Measurements from ENCODE around the gene FAM81A. TPM values are rescaled to one million over a fixed set of nuclear protein-coding genes. Genes with fewer than 3 reads are reported as not detected.
"Not testable (repeated sequence)": the region's sequence is repeated elsewhere in the genome, so short reads cannot be mapped to it uniquely, and the experiment has no call there.

Gene FAM81A
- polyA plus RNA-seq, 2 of the 4 experiments (the other 2 are of a cell fraction), result 13.1 to 15.1 TPM

DNA sequence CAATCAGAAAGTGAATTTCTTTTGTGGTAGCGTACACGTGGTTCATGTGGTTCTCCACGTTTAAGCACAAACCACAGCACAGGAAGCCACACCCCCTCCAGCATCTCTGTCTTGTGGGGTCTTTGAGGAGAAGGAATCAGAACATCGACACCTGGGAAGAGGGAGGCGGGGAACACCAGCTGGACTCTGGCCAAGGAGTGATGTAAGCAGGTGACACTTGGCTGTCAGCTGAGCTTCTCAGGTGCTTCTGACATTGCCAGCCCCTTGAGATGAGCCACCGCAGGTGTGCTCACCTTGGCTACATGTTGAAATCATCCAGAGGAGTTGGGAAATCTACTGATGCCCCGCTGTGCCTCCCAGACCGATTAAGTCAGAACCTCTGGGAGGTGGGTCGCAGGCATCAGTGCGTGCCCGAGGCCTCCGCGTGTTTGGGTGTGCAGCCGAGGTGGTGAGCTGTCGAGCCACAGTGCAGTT lies 85.0 kb downstream of the FAM81A start:
- H3K4me2 ChIP-seq, result no peak overlapping the region
- TF ChIP-seq RARB (CRISPR knock-in tag; IDR thresholded peaks at IDR 0.05) (no peak), SREBF2 (IDR thresholded peaks at IDR 0.05) (no peak)
- TF ChIP-seq, protein P1, sequence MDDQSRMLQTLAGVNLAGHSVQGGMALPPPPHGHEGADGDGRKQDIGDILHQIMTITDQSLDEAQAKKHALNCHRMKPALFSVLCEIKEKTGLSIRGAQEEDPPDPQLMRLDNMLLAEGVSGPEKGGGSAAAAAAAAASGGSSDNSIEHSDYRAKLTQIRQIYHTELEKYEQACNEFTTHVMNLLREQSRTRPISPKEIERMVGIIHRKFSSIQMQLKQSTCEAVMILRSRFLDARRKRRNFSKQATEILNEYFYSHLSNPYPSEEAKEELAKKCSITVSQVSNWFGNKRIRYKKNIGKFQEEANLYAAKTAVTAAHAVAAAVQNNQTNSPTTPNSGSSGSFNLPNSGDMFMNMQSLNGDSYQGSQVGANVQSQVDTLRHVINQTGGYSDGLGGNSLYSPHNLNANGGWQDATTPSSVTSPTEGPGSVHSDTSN (IDR thresholded peaks at IDR 0.05), result no peak
- no peak overlapping the region for H3K27ac ChIP-seq
- 92% methylated on average over 15 of the region's 15 CpGs for WGBS (ENCODE audit: missing lambda C conversion rate)
- no peak for ATAC-seq
- DNase-seq (ENCODE audit: low read depth in 1 of 2, low spot score in 1 of 2), result no peak
- FAIRE-seq, result no peak
- no peaks in the 10 kb centered on the region for H3K9me3 ChIP-seq
- H3K4me3 ChIP-seq, result no peak overlapping the region
- POLR2A ChIA-PET, result no interaction called here
- CTCF ChIA-PET, result interaction anchor here (0.8 to 3.0 kb wide), 14 partner anchors 8 to 1457 kb away, joined by 3 to 33 read pairs (median 4); no protein-coding TSS in a partner anchor
- no peaks in the 10 kb centered on the region for H3K4me1 ChIP-seq

DNA sequence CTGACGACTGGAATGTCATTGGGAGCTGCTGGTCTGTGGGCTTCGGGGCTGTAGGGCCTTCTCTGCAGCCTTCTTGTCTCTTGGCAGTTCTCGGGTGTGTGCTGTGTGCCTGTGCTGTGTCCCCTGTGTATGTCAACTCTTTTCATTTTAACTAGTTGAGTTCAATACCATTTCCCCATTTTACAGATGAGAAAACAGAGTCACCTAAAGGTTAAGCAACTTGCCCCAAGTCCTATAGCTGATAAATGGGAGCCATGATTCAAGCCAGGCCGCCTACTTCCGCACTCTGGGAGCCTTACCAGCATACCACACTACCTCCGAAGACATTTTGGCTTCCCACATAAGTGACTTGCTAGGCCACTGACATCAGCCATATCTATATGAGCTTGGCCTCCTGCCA lies 85.7 kb downstream of the FAM81A start:
- FAIRE-seq, result no peak
- H3K4me3 ChIP-seq, result no peak overlapping the region
- TF ChIP-seq RAD21 (conservative IDR thresholded peaks at IDR 0.05 in 1 of 2, IDR thresholded peaks at IDR 0.05 in 1 of 2), result no peak
- no peak for TF ChIP-seq HOXA7 (CRISPR knock-in tag; IDR thresholded peaks at IDR 0.05)
- no peak for TF ChIP-seq USF2 (IDR thresholded peaks at IDR 0.05)
- TF ChIP-seq RFX5 (IDR thresholded peaks at IDR 0.05), result no peak
- TF ChIP-seq, protein P2, sequence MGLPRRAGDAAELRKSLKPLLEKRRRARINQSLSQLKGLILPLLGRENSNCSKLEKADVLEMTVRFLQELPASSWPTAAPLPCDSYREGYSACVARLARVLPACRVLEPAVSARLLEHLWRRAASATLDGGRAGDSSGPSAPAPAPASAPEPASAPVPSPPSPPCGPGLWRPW (IDR thresholded peaks at IDR 0.05), result no peak
- TF ChIP-seq NR3C1 (IDR thresholded peaks at IDR 0.05), result no peak
- TF ChIP-seq, protein P3, sequence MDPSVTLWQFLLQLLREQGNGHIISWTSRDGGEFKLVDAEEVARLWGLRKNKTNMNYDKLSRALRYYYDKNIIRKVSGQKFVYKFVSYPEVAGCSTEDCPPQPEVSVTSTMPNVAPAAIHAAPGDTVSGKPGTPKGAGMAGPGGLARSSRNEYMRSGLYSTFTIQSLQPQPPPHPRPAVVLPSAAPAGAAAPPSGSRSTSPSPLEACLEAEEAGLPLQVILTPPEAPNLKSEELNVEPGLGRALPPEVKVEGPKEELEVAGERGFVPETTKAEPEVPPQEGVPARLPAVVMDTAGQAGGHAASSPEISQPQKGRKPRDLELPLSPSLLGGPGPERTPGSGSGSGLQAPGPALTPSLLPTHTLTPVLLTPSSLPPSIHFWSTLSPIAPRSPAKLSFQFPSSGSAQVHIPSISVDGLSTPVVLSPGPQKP (IDR thresholded peaks at IDR 0.05; ENCODE audit: low read depth, low read length), result no peak
- TF ChIP-seq CBX8 (IDR thresholded peaks at IDR 0.05), result no peak
- TF ChIP-seq MAFK (IDR thresholded peaks at IDR 0.05; ENCODE audit: partially characterized antibody), result no peak
- TF ChIP-seq SMC3 (IDR thresholded peaks at IDR 0.05), result no peak
- no peak for TF ChIP-seq FOSB (CRISPR knock-in tag; IDR thresholded peaks at IDR 0.05)
- no peak for TF ChIP-seq FOSL2 (IDR thresholded peaks at IDR 0.05)
- TF ChIP-seq FOSL2 (CRISPR knock-in tag; IDR thresholded peaks at IDR 0.05), result no peak
- no peak for TF ChIP-seq ZSCAN20 (CRISPR knock-in tag; IDR thresholded peaks at IDR 0.05)
- TF ChIP-seq SREBF2 (IDR thresholded peaks at IDR 0.05), result no peak
- no peak for TF ChIP-seq HOXB13 (CRISPR knock-in tag; IDR thresholded peaks at IDR 0.05; ENCODE audit: low read depth)
- TF ChIP-seq RARB (CRISPR knock-in tag; IDR thresholded peaks at IDR 0.05), result no peak
- TF ChIP-seq E2F6 (IDR thresholded peaks at IDR 0.05; ENCODE audit: borderline replicate concordance, low read depth), result no peak
- no peak for TF ChIP-seq JUNB (IDR thresholded peaks at IDR 0.05)
- TF ChIP-seq TP53 (CRISPR knock-in tag; IDR thresholded peaks at IDR 0.05), result no peak
- no peaks in the 10 kb centered on the region for H3K4me1 ChIP-seq
- no peak for DNase-seq (ENCODE audit: low read depth in 1 of 2, low spot score in 1 of 2)
- ChIA-PET POLR2A (no interaction called here), CTCF (interaction anchor here (0.8 to 3.0 kb wide), 18 partner anchors 8 to 1457 kb away, joined by 3 to 33 read pairs (median 4); no protein-coding TSS in a partner anchor)
- no peaks in the 10 kb centered on the region for H3K9me3 ChIP-seq
- H3K4me2 ChIP-seq, result no peak overlapping the region
- no peak for ATAC-seq
- WGBS (ENCODE audit: missing lambda C conversion rate), result 76% methylated on average over 6 of the region's 6 CpGs
- no peak overlapping the region for H3K27ac ChIP-seq

DNA sequence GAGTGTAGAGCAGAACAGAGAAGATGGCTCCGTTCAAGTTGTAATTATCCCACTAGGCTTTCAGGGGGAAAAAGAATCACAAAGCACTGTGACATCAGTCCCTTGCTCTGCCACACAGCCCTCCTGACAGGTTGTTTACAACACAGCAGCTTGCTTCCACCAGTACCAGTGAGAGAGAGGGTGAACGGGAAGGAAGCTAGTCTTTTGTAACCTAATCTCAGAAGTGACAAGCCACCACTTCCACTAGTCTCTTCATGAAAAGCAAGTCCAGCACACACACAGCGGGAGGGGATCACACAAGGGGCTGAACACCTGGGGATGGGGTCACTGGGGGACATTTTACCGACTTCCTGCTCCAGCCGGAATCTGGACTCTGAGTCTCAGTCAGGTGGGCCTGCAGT lies 86.3 kb downstream of the FAM81A start:
- DNase-seq (ENCODE audit: low read depth in 1 of 2, low spot score in 1 of 2) (no peak), FAIRE-seq (no peak), ATAC-seq (no peak)
- Histone ChIP-seq H3K4me3 (no peak overlapping the region), H3K4me1 (peaks cover 3% of the 10 kb centered on the region; the same call in 1 of the 3 replicates), H3K4me2 (no peak overlapping the region), H3K9me3 (no peaks in the 10 kb centered on the region), H3K27ac (no peak overlapping the region)
- ChIA-PET POLR2A (no interaction called here), CTCF (interaction anchor here (1.0 to 3.0 kb wide), 15 partner anchors 9 to 1458 kb away, joined by 3 to 33 read pairs (median 3); no protein-coding TSS in a partner anchor)
- no peak for TF ChIP-seq E2F6 (IDR thresholded peaks at IDR 0.05; ENCODE audit: borderline replicate concordance, low read depth)
- WGBS (ENCODE audit: missing lambda C conversion rate), result 89% methylated on average over 5 of the region's 5 CpGs

- H3K27ac ChIP-seq; H3K4me1 ChIP-seq; H3K4me2 ChIP-seq; ATAC-seq; DNase-seq (ENCODE audit: low read depth in 1 of 2, low spot score in 1 of 2); POLR2A ChIA-PET; H3K4me3 ChIP-seq; FAIRE-seq; H3K9me3 ChIP-seq: not testable (repeated sequence)
- WGBS (ENCODE audit: missing lambda C conversion rate), result 76% methylated on average over 6 of the region's 6 CpGs
- CTCF ChIA-PET, result interaction anchor here (1.0 to 1.5 kb wide), 2 partner anchors 9 to 63 kb away, joined by 3 read pairs; no protein-coding TSS in a partner anchor
Measured at GRCh38 chr15:59526466-59526865, 88.5 kb downstream of the FAM81A start.
